Ureter (tissue), 1 donor: ENCODE measurements around the gene SLC7A10. TPM values are rescaled to one million over a fixed set of nuclear protein-coding genes. Genes with fewer than 3 reads are reported as not detected.
"Not testable (repeated sequence)": the region's sequence is repeated elsewhere in the genome, so short reads cannot be mapped to it uniquely, and the experiment has no call there.

Experiments
- DNase-seq: peaks from one replicate; pipeline ENCODE4 v3.0.0-alpha.2; 2020; ENCODE audit warnings: low spot score
- total RNA-seq: library from RNA; stranded (reverse); gene quantifications from one replicate; pipeline ENCODE4 v1.2.4, GENCODE V29; 2023
- donor health status: DM: yes; HTN: yes; CAD: no.

Gene SLC7A10
- total RNA-seq, 1 donor from 2014 or later, result not detected

GRCh38 chr19:33177417-33177979 lies 48.2 kb downstream of the SLC7A10 start:
- no peak for DNase-seq

GRCh38 chr19:33176670-33177416 lies 48.8 kb downstream of the SLC7A10 start:
- DNase-seq, result peak; percentile 97

GRCh38 chr19:33175886-33176669 lies 49.6 kb downstream of the SLC7A10 start:
- peak; percentile 61 for DNase-seq

GRCh38 chr19:33175156-33175782 lies 50.4 kb downstream of the SLC7A10 start:
- no peak for DNase-seq

GRCh38 chr19:33174186-33174585 lies 51.5 kb downstream of the SLC7A10 start:
- no peak for DNase-seq

- DNase-seq, result no peak
These were observed 53.7 kb downstream of the SLC7A10 start for GRCh38 chr19:33171916-33172359.

- no peak for DNase-seq
These were observed 54.3 kb downstream of the SLC7A10 start for GRCh38 chr19:33171222-33171795.

GRCh38 chr19:33168528-33168927 lies 57.1 kb downstream of the SLC7A10 start:
- no peak for DNase-seq

GRCh38 chr19:33167438-33167837 lies 58.2 kb downstream of the SLC7A10 start:
- DNase-seq, result no peak

- not testable (repeated sequence) for DNase-seq
These were observed 59.6 kb downstream of the SLC7A10 start for GRCh38 chr19:33166037-33166436.

GRCh38 chr19:33163481-33163880 lies 62.2 kb downstream of the SLC7A10 start:
- DNase-seq, result no peak

- DNase-seq, result no peak
These were observed 64.4 kb downstream of the SLC7A10 start for GRCh38 chr19:33161201-33161600.

GRCh38 chr19:33159893-33160292 lies 65.8 kb downstream of the SLC7A10 start:
- DNase-seq, result no peak

GRCh38 chr19:33159149-33159548 lies 66.5 kb downstream of the SLC7A10 start:
- DNase-seq, result no peak

Other genes with a start within 250 kb of the SLC7A10 start
- gene RHPN2, start 161.0 kb downstream of the SLC7A10 start, total RNA-seq, result 18.4 TPM
- gene GPATCH1, start 144.7 kb downstream of the SLC7A10 start, total RNA-seq, result 14.9 TPM
- not detected for gene WDR88, start 93.7 kb downstream of the SLC7A10 start, total RNA-seq
- gene LRP3, start 31.5 kb downstream of the SLC7A10 start, total RNA-seq, result 15.0 TPM
- gene CEBPA, start 76.7 kb upstream of the SLC7A10 start, total RNA-seq, result 34.1 TPM
- 31.3 TPM for gene CEBPG, start 147.9 kb upstream of the SLC7A10 start, total RNA-seq